Activated T-cell treated with anti-CD3 and anti-CD28 coated beads for 4 hours (primary cell): ENCODE measurements around the gene PDZD2.
"Not testable (repeated sequence)": the region's sequence is repeated elsewhere in the genome, so short reads cannot be mapped to it uniquely, and the experiment has no call there.

Source experiments
- DNase-seq: peaks from one replicate; pipeline ENCODE4 v3.0.0-alpha.2; 2020

Gene PDZD2

GRCh38 chr5:31639481-31640411 is 815 bp downstream of the PDZD2 start:
- no peak for DNase-seq

GRCh38 chr5:31640573-31640972 is 1.6 kb downstream of the PDZD2 start:
- no peak for DNase-seq

- DNase-seq = no peak
Measured at GRCh38 chr5:31641059-31641458, 2.1 kb downstream of the PDZD2 start.

- DNase-seq = no peak
Measured at GRCh38 chr5:31641575-31641974, 2.6 kb downstream of the PDZD2 start.

- no peak for DNase-seq
Measured at GRCh38 chr5:31645420-31646081, 6.6 kb downstream of the PDZD2 start.

GRCh38 chr5:31648326-31648725 is 9.4 kb downstream of the PDZD2 start:
- DNase-seq = no peak

- DNase-seq = no peak
Measured at GRCh38 chr5:31651241-31651640, 12.3 kb downstream of the PDZD2 start.

- DNase-seq = no peak
Measured at GRCh38 chr5:31655491-31655890, 16.6 kb downstream of the PDZD2 start.

- no peak for DNase-seq
Measured at GRCh38 chr5:31656806-31657205, 17.9 kb downstream of the PDZD2 start.

GRCh38 chr5:31657315-31657979 is 18.5 kb downstream of the PDZD2 start:
- DNase-seq = no peak

- DNase-seq = no peak
Measured at GRCh38 chr5:31661257-31661656, 22.3 kb downstream of the PDZD2 start.

- no peak for DNase-seq
Measured at GRCh38 chr5:31663519-31663918, 24.6 kb downstream of the PDZD2 start.

GRCh38 chr5:31664566-31664965 is 25.6 kb downstream of the PDZD2 start:
- no peak for DNase-seq

- DNase-seq = no peak
Measured at GRCh38 chr5:31671339-31671741, 32.4 kb downstream of the PDZD2 start.

GRCh38 chr5:31674371-31674951 is 35.5 kb downstream of the PDZD2 start:
- DNase-seq = no peak

- no peak for DNase-seq
Measured at GRCh38 chr5:31675472-31675871, 36.5 kb downstream of the PDZD2 start.

GRCh38 chr5:31678180-31678579 is 39.2 kb downstream of the PDZD2 start:
- DNase-seq = no peak

- no peak for DNase-seq
Measured at GRCh38 chr5:31680528-31680927, 41.6 kb downstream of the PDZD2 start.

- no peak for DNase-seq
Measured at GRCh38 chr5:31682025-31682424, 43.1 kb downstream of the PDZD2 start.

GRCh38 chr5:31682851-31683250 is 43.9 kb downstream of the PDZD2 start:
- DNase-seq = no peak

GRCh38 chr5:31688515-31689092 is 49.7 kb downstream of the PDZD2 start:
- no peak for DNase-seq

- not testable (repeated sequence) for DNase-seq
Measured at GRCh38 chr5:31691408-31691807, 52.5 kb downstream of the PDZD2 start.
